Measurements from ENCODE around the gene PHTF1.

PHTF1 gene

GRCh38 chr1:113714606-113715269 is 44.5 kb downstream of the PHTF1 start:
- no peak for DNase-seq

GRCh38 chr1:113701429-113701828 is 57.9 kb downstream of the PHTF1 start:
- no peak for DNase-seq

- DNase-seq, result no peak
Observed at GRCh38 chr1:113694910-113695309, 64.4 kb downstream of the PHTF1 start.

GRCh38 chr1:113692824-113693431 is 66.4 kb downstream of the PHTF1 start:
- DNase-seq, result no peak

GRCh38 chr1:113692342-113692741 is 66.9 kb downstream of the PHTF1 start:
- DNase-seq, result no peak

- DNase-seq, result no peak
Observed at GRCh38 chr1:113691184-113691583, 68.1 kb downstream of the PHTF1 start.

GRCh38 chr1:113686891-113687618 is 72.2 kb downstream of the PHTF1 start:
- DNase-seq, result no peak

GRCh38 chr1:113684153-113684541 is 75.1 kb downstream of the PHTF1 start:
- DNase-seq, result no peak

- DNase-seq, result no peak
Observed at GRCh38 chr1:113683384-113684152, 75.7 kb downstream of the PHTF1 start.

GRCh38 chr1:113681596-113682337 is 77.5 kb downstream of the PHTF1 start:
- no peak for DNase-seq

- DNase-seq, result no peak
Observed at GRCh38 chr1:113678159-113678469, 81.2 kb downstream of the PHTF1 start.

GRCh38 chr1:113677250-113678158 is 81.8 kb downstream of the PHTF1 start:
- no peak for DNase-seq

GRCh38 chr1:113676524-113676923 is 82.8 kb downstream of the PHTF1 start:
- DNase-seq, result no peak

GRCh38 chr1:113675302-113675701 is 84.0 kb downstream of the PHTF1 start:
- no peak for DNase-seq

GRCh38 chr1:113674591-113674990 is 84.7 kb downstream of the PHTF1 start:
- DNase-seq, result no peak

- no peak for DNase-seq
Observed at GRCh38 chr1:113672491-113672890, 86.8 kb downstream of the PHTF1 start.

GRCh38 chr1:113670650-113671049 is 88.6 kb downstream of the PHTF1 start:
- no peak for DNase-seq

GRCh38 chr1:113669988-113670387 is 89.3 kb downstream of the PHTF1 start:
- no peak for DNase-seq

- DNase-seq, result no peak
Observed at GRCh38 chr1:113666126-113666525, 93.2 kb downstream of the PHTF1 start.

- DNase-seq, result no peak
Observed at GRCh38 chr1:113665071-113665470, 94.2 kb downstream of the PHTF1 start.

GRCh38 chr1:113663165-113663951 is 95.9 kb downstream of the PHTF1 start:
- no peak for DNase-seq

All from stimulated activated CD8-positive, alpha-beta memory T cell treated with anti-CD3 and anti-CD28 coated beads, Interleukin-4, amount 100 ng/mL, for 48 hours (primary cell).